ENCODE data around the gene DNMT3L. TPM values are rescaled to one million over a fixed set of nuclear protein-coding genes. Genes with fewer than 3 reads are reported as not detected.

Gene DNMT3L
- total RNA-seq, 1 donor from 2014 or later: not detected

- Mint-ChIP-seq H3K27me3 (ENCODE audit: low read depth) (peaks cover 10% of the 10 kb centered on the region), H3K4me3 (ENCODE audit: unreplicated experiment) (no peak overlapping the region), H3K4me1 (ENCODE audit: low read depth) (peaks cover 6% of the 10 kb centered on the region), H3K9me3 (ENCODE audit: low read depth) (no peaks in the 10 kb centered on the region), H3K36me3 (ENCODE audit: low read depth) (no peaks in the 10 kb centered on the region), H3K27ac (ENCODE audit: unreplicated experiment) (no peak overlapping the region)
- DNase-seq (ENCODE audit: low spot score): no peak
- no peak for TF ChIP-seq CTCF (IDR thresholded peaks at IDR 0.05)
Observed at GRCh38 chr21:44281801-44282200, 20.1 kb upstream of the DNMT3L start.

- no peaks in the 10 kb centered on the region for H3K36me3 Mint-ChIP-seq (ENCODE audit: low read depth)
- peaks cover 6% of the 10 kb centered on the region for H3K9me3 Mint-ChIP-seq (ENCODE audit: low read depth)
- H3K27ac Mint-ChIP-seq (ENCODE audit: unreplicated experiment): no peak overlapping the region
- H3K27me3 Mint-ChIP-seq (ENCODE audit: low read depth): peaks cover 21% of the 10 kb centered on the region
- H3K4me3 Mint-ChIP-seq (ENCODE audit: unreplicated experiment): no peak overlapping the region
- DNase-seq (ENCODE audit: low spot score): no peak
- peaks cover 6% of the 10 kb centered on the region for H3K4me1 Mint-ChIP-seq (ENCODE audit: low read depth)
- no peak for TF ChIP-seq CTCF (IDR thresholded peaks at IDR 0.05)
Observed at GRCh38 chr21:44279354-44280260, 17.9 kb upstream of the DNMT3L start.

GRCh38 chr21:44275041-44275440 is 13.3 kb upstream of the DNMT3L start:
- H3K9me3 Mint-ChIP-seq (ENCODE audit: low read depth): peaks cover 6% of the 10 kb centered on the region
- no peak overlapping the region for H3K27ac Mint-ChIP-seq (ENCODE audit: unreplicated experiment)
- DNase-seq (ENCODE audit: low spot score): no peak
- H3K27me3 Mint-ChIP-seq (ENCODE audit: low read depth): peaks cover 23% of the 10 kb centered on the region
- H3K36me3 Mint-ChIP-seq (ENCODE audit: low read depth): no peaks in the 10 kb centered on the region
- H3K4me3 Mint-ChIP-seq (ENCODE audit: unreplicated experiment): no peak overlapping the region
- peaks cover 6% of the 10 kb centered on the region for H3K4me1 Mint-ChIP-seq (ENCODE audit: low read depth)
- no peak for TF ChIP-seq CTCF (IDR thresholded peaks at IDR 0.05)

GRCh38 chr21:44273046-44273445 is 11.3 kb upstream of the DNMT3L start:
- H3K36me3 Mint-ChIP-seq (ENCODE audit: low read depth): no peaks in the 10 kb centered on the region
- H3K27me3 Mint-ChIP-seq (ENCODE audit: low read depth): peaks cover 19% of the 10 kb centered on the region
- no peak overlapping the region for H3K27ac Mint-ChIP-seq (ENCODE audit: unreplicated experiment)
- H3K9me3 Mint-ChIP-seq (ENCODE audit: low read depth): peaks cover 6% of the 10 kb centered on the region
- DNase-seq (ENCODE audit: low spot score): no peak
- H3K4me3 Mint-ChIP-seq (ENCODE audit: unreplicated experiment): no peak overlapping the region
- TF ChIP-seq CTCF (IDR thresholded peaks at IDR 0.05): no peak
- no peaks in the 10 kb centered on the region for H3K4me1 Mint-ChIP-seq (ENCODE audit: low read depth)

- Mint-ChIP-seq H3K4me3 (ENCODE audit: unreplicated experiment) (no peak overlapping the region), H3K4me1 (ENCODE audit: low read depth) (no peaks in the 10 kb centered on the region), H3K9me3 (ENCODE audit: low read depth) (peaks cover 6% of the 10 kb centered on the region), H3K36me3 (ENCODE audit: low read depth) (no peaks in the 10 kb centered on the region), H3K27ac (ENCODE audit: unreplicated experiment) (no peak overlapping the region), H3K27me3 (ENCODE audit: low read depth) (peaks cover 19% of the 10 kb centered on the region)
- DNase-seq (ENCODE audit: low spot score): no peak
- TF ChIP-seq CTCF (IDR thresholded peaks at IDR 0.05): no peak
Observed at GRCh38 chr21:44272284-44272858, 10.7 kb upstream of the DNMT3L start.
